ENCODE data around the gene INSM1.

- no peak for TF ChIP-seq JUND (IDR thresholded peaks at IDR 0.05; ENCODE audit: low read depth, low read length)
- TF ChIP-seq CTCF (IDR thresholded peaks at IDR 0.05 in 2 of 3, conservative IDR thresholded peaks at IDR 0.05 in 1 of 3; ENCODE audit: control insufficient read depth in 2 of 3, extremely low read depth in 1 of 3, insufficient read depth in 1 of 3, low read depth in 3 of 3, low read length in 3 of 3): no peak
- TF ChIP-seq POLR2A (IDR thresholded peaks at IDR 0.05; ENCODE audit: low read depth, low read length): no peak
- no peak for TF ChIP-seq MAX (IDR thresholded peaks at IDR 0.05; ENCODE audit: low read depth, low read length)
- TF ChIP-seq RAD51 (IDR thresholded peaks at IDR 0.05): no peak
- TF ChIP-seq CBX3 (IDR thresholded peaks at IDR 0.05; ENCODE audit: borderline replicate concordance, low read depth): no peak
- no peak for TF ChIP-seq CEBPB (IDR thresholded peaks at IDR 0.05; ENCODE audit: borderline replicate concordance in 1 of 2, low read depth in 2 of 2, low read length in 2 of 2)
- no peak for TF ChIP-seq MYC (IDR thresholded peaks at IDR 0.05; ENCODE audit: insufficient read depth, insufficient read length, insufficient replicate concordance, low read length, severe bottlenecking)
- TF ChIP-seq SREBF1 (IDR thresholded peaks at IDR 0.05; ENCODE audit: low read length): no peak
- no peak for TF ChIP-seq YY1 (IDR thresholded peaks at IDR 0.05; ENCODE audit: low read depth, low read length)
- TF ChIP-seq CREM (IDR thresholded peaks at IDR 0.05; ENCODE audit: low read depth): no peak
- no peak for TF ChIP-seq SKIL (IDR thresholded peaks at IDR 0.05; ENCODE audit: low read depth, poor library complexity, severe bottlenecking)
- TF ChIP-seq POLR2AphosphoS5 (IDR thresholded peaks at IDR 0.05; ENCODE audit: low read length): no peak
- TF ChIP-seq MTA2 (IDR thresholded peaks at IDR 0.05; ENCODE audit: low read depth): no peak
Observed at GRCh38 chr20:20395903-20396568, 28.1 kb downstream of the INSM1 start.

Data from GM12878 (cell line).